Smooth muscle cell (in vitro differentiated cells): ENCODE data around the gene SEMA5A. TPM values are rescaled to one million over a fixed set of nuclear protein-coding genes. Genes with fewer than 3 reads are reported as not detected.

Experiments used
- DNase-seq: peaks from one replicate; lab custom pipeline; 2025; ENCODE audit not compliant: unreplicated experiment; lab: John Stamatoyannopoulos, UW
- H2AFZ ChIP-seq: fragments of 200-600 bp; sonication (generic); 2 replicates; pipeline ENCODE4 v1.6.0; 2016; ENCODE audit warnings: antibody characterized with exemption, low read depth, mild to moderate bottlenecking
- H3F3A ChIP-seq: fragments of 200-600 bp; sonication (generic); 2 replicates; pipeline ENCODE4 v1.6.0; 2017; ENCODE audit warnings: antibody characterized with exemption, low read depth
- H3K27ac ChIP-seq: fragments of 200-600 bp; sonication (generic); 2 replicates; pipeline ENCODE4 v1.5.1; 2016; ENCODE audit warnings: low read depth, mild to moderate bottlenecking
- H3K27me3 ChIP-seq: fragments of 200-600 bp; sonication (generic); 2 replicates; pipeline ENCODE4 v1.6.1; 2016; ENCODE audit warnings: low read depth, mild to moderate bottlenecking
- H3K36me3 ChIP-seq: fragments of 200-600 bp; sonication (generic); 2 replicates; pipeline ENCODE4 v1.5.1; 2016; ENCODE audit warnings: low read depth
- H3K4me1 ChIP-seq: fragments of 200-600 bp; sonication (generic); 2 replicates; pipeline ENCODE4 v1.5.1; 2016; ENCODE audit warnings: low read depth
- H3K4me2 ChIP-seq: fragments of 200-600 bp; sonication (generic); 2 replicates; pipeline ENCODE4 v1.6.0; 2016; ENCODE audit warnings: mild to moderate bottlenecking
- H3K4me3 ChIP-seq: fragments of 200-600 bp; sonication (generic); 2 replicates; pipeline ENCODE4 v1.5.1; 2016; ENCODE audit warnings: mild to moderate bottlenecking
- H3K79me2 ChIP-seq: fragments of 200-600 bp; sonication (generic); 2 replicates; pipeline ENCODE4 v1.6.0; 2016; ENCODE audit warnings: low read depth, mild to moderate bottlenecking
- H3K9ac ChIP-seq: fragments of 200-600 bp; sonication (generic); 2 replicates; pipeline ENCODE4 v1.6.0; 2016; ENCODE audit warnings: low read depth
- H3K9me3 ChIP-seq: fragments of 200-600 bp; sonication (generic); replicated peaks from 2 replicates; pipeline ENCODE4 v1.5.1; 2016; ENCODE audit warnings: low read depth
- H4K20me1 ChIP-seq: fragments of 200-600 bp; sonication (generic); 2 replicates; pipeline ENCODE4 v1.6.0; 2016; ENCODE audit warnings: low read depth
- CTCF ChIP-seq: fragments of 200-600 bp; sonication (generic); IDR thresholded peaks from 2 replicates; pipeline ENCODE4 v1.5.1; 2017; ENCODE audit warnings: borderline replicate concordance, mild to moderate bottlenecking, antibody characterized with exemption; ENCODE audit not compliant: insufficient read depth, poor library complexity, severe bottlenecking
- WGBS: methylation state at CpG from one replicate; pipeline ENCODE4 v1.1.7; 2016; ENCODE audit warnings: low lambda C conversion rate; 5-methylcytosine and 5-hydroxymethylcytosine counted together
- polyA plus RNA-seq: library from polyadenylated mRNA; unstranded; fragments of >200 nt; fragmentation: Nextera tagmentation; extraction: Ambion mirVana; gene quantifications from 2 replicates; pipeline ENCODE4 v1.2.1, GENCODE V29; 2016
- total RNA-seq: library from RNA; depleted of rRNA; stranded (reverse); fragments of >200 nt; gene quantifications from 2 replicates; pipeline ENCODE4 v1.2.3, GENCODE V29; 2014

The SEMA5A gene
- total and polyA plus RNA-seq, 2 experiments from 2014 or later, result 21.6 to 65.1 TPM

DNA sequence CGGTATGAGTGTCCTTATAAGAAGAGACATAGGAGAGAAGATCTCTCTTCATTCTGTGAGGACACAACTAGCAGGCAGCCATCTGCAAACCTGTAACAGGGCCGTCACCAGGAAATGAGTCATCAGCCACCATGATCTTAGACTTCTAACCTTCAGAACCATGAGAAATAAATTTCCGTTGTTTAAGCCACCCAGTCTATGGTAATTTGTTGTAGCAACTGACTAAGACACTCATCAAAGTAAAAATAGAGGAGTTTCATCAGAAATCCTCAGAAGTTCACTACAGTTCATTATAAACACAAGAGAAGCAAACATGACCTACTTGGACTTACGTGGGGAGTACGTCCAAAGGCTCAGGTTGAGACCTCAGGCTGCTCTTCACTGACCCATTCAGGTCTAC lies 357.7 kb downstream of the SEMA5A start:
- DNase-seq, result no peak
- Histone ChIP-seq H4K20me1 (no peaks in the 10 kb centered on the region), H3K36me3 (no peaks in the 10 kb centered on the region), H3K4me2 (peak overlapping the region; percentile 49), H3K4me3 (no peak overlapping the region), H3K9me3 (no peaks in the 10 kb centered on the region), H3K27me3 (no peaks in the 10 kb centered on the region), H2AFZ (no peak overlapping the region), H3K27ac (peak overlapping the region; percentile 79), H3K79me2 (no peaks in the 10 kb centered on the region), H3F3A (no peaks in the 10 kb centered on the region), H3K9ac (peak overlapping the region; percentile 49), H3K4me1 (peaks cover 7% of the 10 kb centered on the region)
- 35% methylated on average over 5 of the region's 5 CpGs for WGBS
- no peak for TF ChIP-seq CTCF

DNA sequence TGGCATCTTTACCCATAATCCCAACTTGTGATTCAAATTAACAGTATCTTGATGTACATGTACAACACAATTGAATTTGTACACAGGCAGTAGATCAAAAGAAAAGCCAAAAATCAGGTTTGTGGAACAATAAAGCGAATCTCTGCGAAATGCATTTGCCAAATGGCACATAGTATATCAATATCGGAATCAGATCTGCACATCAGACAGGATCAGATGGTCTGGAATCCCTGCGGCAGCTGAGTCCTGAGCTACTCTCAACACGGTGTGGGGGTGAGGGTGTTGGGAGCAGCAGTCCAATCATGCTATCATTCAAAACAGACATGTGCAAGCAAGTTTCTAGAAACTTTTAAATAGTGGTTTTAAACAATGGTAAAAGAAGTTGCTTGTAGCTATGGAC lies 358.3 kb downstream of the SEMA5A start:
- peak overlapping the region; percentile 49 for H3K4me2 ChIP-seq

DNA sequence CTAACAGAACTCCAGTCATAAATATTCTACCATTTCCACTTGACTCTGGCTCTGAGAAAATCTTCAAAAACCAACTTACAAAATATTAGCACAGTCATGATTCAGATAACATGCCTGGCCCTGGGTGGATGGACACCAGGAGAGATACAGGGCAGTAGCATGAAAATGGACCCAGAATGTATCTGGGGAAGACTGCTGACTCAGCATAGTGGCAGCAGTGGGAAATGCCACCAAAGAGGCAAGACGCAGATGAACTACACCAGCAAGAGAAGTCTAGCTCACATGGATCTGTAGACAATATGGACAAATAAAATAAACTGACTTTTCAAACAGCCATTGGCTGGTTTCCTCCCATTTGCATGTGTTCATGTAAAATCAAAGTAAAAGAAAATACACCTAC lies 359.8 kb downstream of the SEMA5A start:
- WGBS, result 100% methylated on average over 1 of the region's 1 CpG

More for the DNA sequence above, 358.3 kb downstream of the SEMA5A start:
- H3K9ac ChIP-seq, result no peak overlapping the region
- no peak overlapping the region for H2AFZ ChIP-seq
- 94% methylated on average over 5 of the region's 5 CpGs for WGBS
- H3K79me2 ChIP-seq, result no peaks in the 10 kb centered on the region
- no peaks in the 10 kb centered on the region for H4K20me1 ChIP-seq
- no peaks in the 10 kb centered on the region for H3K9me3 ChIP-seq
- DNase-seq, result no peak
- H3K27me3 ChIP-seq, result no peaks in the 10 kb centered on the region
- peaks cover 7% of the 10 kb centered on the region for H3K4me1 ChIP-seq
- no peak for TF ChIP-seq CTCF
- no peaks in the 10 kb centered on the region for H3F3A ChIP-seq
- peak overlapping the region; percentile 79 for H3K27ac ChIP-seq
- no peaks in the 10 kb centered on the region for H3K36me3 ChIP-seq
- H3K4me3 ChIP-seq, result no peak overlapping the region

More for the DNA sequence above, 359.8 kb downstream of the SEMA5A start:
- H4K20me1 ChIP-seq, result no peaks in the 10 kb centered on the region
- H3K36me3 ChIP-seq, result no peaks in the 10 kb centered on the region
- H2AFZ ChIP-seq, result no peak overlapping the region
- H3K9ac ChIP-seq, result no peak overlapping the region
- no peak overlapping the region for H3K4me2 ChIP-seq
- peaks cover 7% of the 10 kb centered on the region for H3K4me1 ChIP-seq
- H3F3A ChIP-seq, result no peaks in the 10 kb centered on the region
- TF ChIP-seq CTCF, result no peak
- H3K79me2 ChIP-seq, result no peaks in the 10 kb centered on the region
- H3K4me3 ChIP-seq, result no peak overlapping the region
- DNase-seq, result no peak
- H3K27me3 ChIP-seq, result no peaks in the 10 kb centered on the region
- H3K27ac ChIP-seq, result no peak overlapping the region
- H3K9me3 ChIP-seq, result no peaks in the 10 kb centered on the region
